Measurements from ENCODE around the gene MYPN.
"Not testable (repeated sequence)": the region's sequence is repeated elsewhere in the genome, so short reads cannot be mapped to it uniquely, and the experiment has no call there.

The MYPN gene

GRCh38 chr10:68155615-68156210, 46.4 kb downstream of the MYPN start:
- H3K9ac ChIP-seq (ENCODE audit: low read length), result no peak overlapping the region
- H3K27me3 ChIP-seq (replicated peaks; ENCODE audit: control insufficient read depth, insufficient read depth, low read length), result no peaks in the 10 kb centered on the region
- peak; percentile 27 for DNase-seq (ENCODE audit: low read depth)
- no peaks in the 10 kb centered on the region for H3K36me3 ChIP-seq (ENCODE audit: control insufficient read depth, insufficient read depth, low read length, severe bottlenecking)
- no peak overlapping the region for H3K4me3 ChIP-seq (ENCODE audit: low read length)
- no peaks in the 10 kb centered on the region for H3K9me3 ChIP-seq (ENCODE audit: control insufficient read depth, low read length)
- peaks cover 39% of the 10 kb centered on the region for H3K4me1 ChIP-seq (ENCODE audit: control insufficient read depth, insufficient read depth, low read length)

GRCh38 chr10:68156373-68157185, 47.3 kb downstream of the MYPN start:
- DNase-seq (ENCODE audit: low read depth), result peak; percentile 88
- Histone ChIP-seq H3K9me3 (ENCODE audit: control insufficient read depth, low read length) (no peaks in the 10 kb centered on the region), H3K4me3 (ENCODE audit: low read length) (no peak overlapping the region), H3K27me3 (replicated peaks; ENCODE audit: control insufficient read depth, insufficient read depth, low read length) (no peaks in the 10 kb centered on the region), H3K4me1 (ENCODE audit: control insufficient read depth, insufficient read depth, low read length) (peaks cover 39% of the 10 kb centered on the region), H3K36me3 (ENCODE audit: control insufficient read depth, insufficient read depth, low read length, severe bottlenecking) (no peaks in the 10 kb centered on the region), H3K9ac (ENCODE audit: low read length) (peak overlapping the region; percentile 45)

- DNase-seq (ENCODE audit: low read depth); H3K4me3 ChIP-seq (ENCODE audit: low read length); H3K9me3 ChIP-seq (ENCODE audit: control insufficient read depth, low read length); H3K36me3 ChIP-seq (ENCODE audit: control insufficient read depth, insufficient read depth, low read length, severe bottlenecking); H3K27me3 ChIP-seq (replicated peaks; ENCODE audit: control insufficient read depth, insufficient read depth, low read length); H3K9ac ChIP-seq (ENCODE audit: low read length): not testable (repeated sequence)
- peaks cover 39% of the 10 kb centered on the region for H3K4me1 ChIP-seq (ENCODE audit: control insufficient read depth, insufficient read depth, low read length)
Measured at GRCh38 chr10:68157522-68157921, 48.2 kb downstream of the MYPN start.

GRCh38 chr10:68158031-68158430, 48.7 kb downstream of the MYPN start:
- Histone ChIP-seq H3K36me3 (ENCODE audit: control insufficient read depth, insufficient read depth, low read length, severe bottlenecking) (no peaks in the 10 kb centered on the region), H3K27me3 (replicated peaks; ENCODE audit: control insufficient read depth, insufficient read depth, low read length) (no peaks in the 10 kb centered on the region), H3K9ac (ENCODE audit: low read length) (no peak overlapping the region), H3K4me1 (ENCODE audit: control insufficient read depth, insufficient read depth, low read length) (peaks cover 38% of the 10 kb centered on the region), H3K4me3 (ENCODE audit: low read length) (no peak overlapping the region), H3K9me3 (ENCODE audit: control insufficient read depth, low read length) (no peaks in the 10 kb centered on the region)
- no peak for DNase-seq (ENCODE audit: low read depth)

DNA sequence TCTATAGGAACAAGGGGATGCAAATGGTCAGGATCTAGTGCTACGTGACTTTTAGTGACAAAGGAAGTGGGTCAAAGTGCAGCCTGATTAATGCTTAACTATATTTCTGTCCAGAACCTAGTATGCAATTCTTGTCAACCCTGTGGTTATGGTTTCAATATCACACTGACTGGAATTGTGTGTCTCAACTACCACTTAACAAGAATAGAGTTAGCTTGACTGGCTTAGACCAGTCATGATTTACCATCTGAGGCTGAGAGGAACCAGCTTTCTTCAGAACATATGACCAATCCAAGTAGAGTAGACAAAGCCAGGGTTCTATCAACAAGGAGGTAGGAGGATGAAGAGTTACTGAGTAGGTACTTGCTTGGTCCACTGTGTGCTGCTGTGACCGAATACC, 54.4 kb downstream of the MYPN start:
- no peaks in the 10 kb centered on the region for H3K4me1 ChIP-seq (ENCODE audit: control insufficient read depth, insufficient read depth, low read length)
- no peaks in the 10 kb centered on the region for H3K36me3 ChIP-seq (ENCODE audit: control insufficient read depth, insufficient read depth, low read length, severe bottlenecking)
- H3K4me3 ChIP-seq (ENCODE audit: low read length), result no peak overlapping the region
- H3K27me3 ChIP-seq (replicated peaks; ENCODE audit: control insufficient read depth, insufficient read depth, low read length), result no peaks in the 10 kb centered on the region
- H3K9me3 ChIP-seq (ENCODE audit: control insufficient read depth, low read length), result no peaks in the 10 kb centered on the region
- DNase-seq (ENCODE audit: low read depth), result no peak
- no peak overlapping the region for H3K9ac ChIP-seq (ENCODE audit: low read length)

DNA sequence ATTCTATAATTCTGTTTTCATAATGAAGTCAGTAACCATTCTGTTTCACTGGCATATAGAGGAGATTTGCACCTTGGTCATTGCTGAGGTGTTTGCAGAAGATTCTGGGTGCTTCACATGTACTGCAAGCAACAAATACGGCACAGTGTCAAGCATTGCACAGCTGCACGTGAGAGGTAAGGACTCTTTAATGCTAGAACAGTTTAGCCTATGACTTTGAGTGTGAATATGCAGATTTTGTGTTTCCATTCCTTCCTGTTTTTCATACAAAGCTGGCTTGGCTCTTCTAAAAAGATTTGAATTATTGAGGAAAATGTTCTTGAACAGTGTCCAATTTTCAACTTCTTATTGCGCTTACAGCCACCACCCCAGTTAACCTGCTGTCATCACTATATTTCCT, 56.4 kb downstream of the MYPN start:
- no peaks in the 10 kb centered on the region for H3K4me1 ChIP-seq (ENCODE audit: control insufficient read depth, insufficient read depth, low read length)
- no peaks in the 10 kb centered on the region for H3K36me3 ChIP-seq (ENCODE audit: control insufficient read depth, insufficient read depth, low read length, severe bottlenecking)
- H3K27me3 ChIP-seq (replicated peaks; ENCODE audit: control insufficient read depth, insufficient read depth, low read length), result no peaks in the 10 kb centered on the region
- H3K9ac ChIP-seq (ENCODE audit: low read length), result no peak overlapping the region
- H3K4me3 ChIP-seq (ENCODE audit: low read length), result no peak overlapping the region
- no peak for DNase-seq (ENCODE audit: low read depth)
- no peaks in the 10 kb centered on the region for H3K9me3 ChIP-seq (ENCODE audit: control insufficient read depth, low read length)

DNA sequence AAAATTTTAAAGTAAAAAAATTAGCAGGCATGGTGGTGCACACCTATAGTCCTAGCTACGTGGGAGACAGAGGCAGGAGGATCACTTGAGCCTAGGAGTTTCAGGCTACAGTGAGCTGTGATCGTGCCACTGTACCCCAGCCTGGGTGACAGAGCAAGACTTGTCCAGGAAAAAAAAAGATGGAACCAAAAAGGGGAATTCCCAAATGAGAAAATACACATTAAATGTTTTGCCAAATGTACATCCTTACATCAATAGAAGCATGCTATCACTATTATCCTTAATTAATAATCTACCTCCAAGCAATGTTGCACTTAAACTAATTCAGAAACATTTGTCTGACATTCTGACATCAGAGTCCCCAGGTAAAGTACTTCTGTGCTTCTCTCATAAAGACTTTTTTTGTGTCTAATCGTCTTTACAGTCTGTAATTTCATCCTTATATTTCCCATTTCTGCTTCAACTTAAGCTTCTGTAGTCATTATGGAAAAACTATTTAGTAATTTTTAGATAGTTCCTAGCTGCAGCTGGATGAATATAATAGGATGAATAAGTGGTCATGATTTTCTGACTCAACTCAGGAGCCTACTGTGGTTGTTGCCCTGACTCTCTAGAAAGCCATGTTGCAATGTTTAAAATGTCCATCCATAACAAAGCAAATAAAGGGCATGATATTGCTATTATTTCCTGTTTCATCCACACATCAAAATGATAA, 57.7 kb downstream of the MYPN start:
- H3K4me1 ChIP-seq (ENCODE audit: control insufficient read depth, insufficient read depth, low read length), result no peaks in the 10 kb centered on the region
- no peaks in the 10 kb centered on the region for H3K27me3 ChIP-seq (replicated peaks; ENCODE audit: control insufficient read depth, insufficient read depth, low read length)
- H3K9ac ChIP-seq (ENCODE audit: low read length), result no peak overlapping the region
- H3K4me3 ChIP-seq (ENCODE audit: low read length), result no peak overlapping the region
- H3K9me3 ChIP-seq (ENCODE audit: control insufficient read depth, low read length), result no peaks in the 10 kb centered on the region
- peak; percentile 26 for DNase-seq (ENCODE audit: low read depth)
- no peaks in the 10 kb centered on the region for H3K36me3 ChIP-seq (ENCODE audit: control insufficient read depth, insufficient read depth, low read length, severe bottlenecking)

GRCh38 chr10:68167586-68168189, 58.4 kb downstream of the MYPN start:
- no peaks in the 10 kb centered on the region for H3K27me3 ChIP-seq (replicated peaks; ENCODE audit: control insufficient read depth, insufficient read depth, low read length)
- H3K9ac ChIP-seq (ENCODE audit: low read length), result no peak overlapping the region
- DNase-seq (ENCODE audit: low read depth), result no peak
- no peaks in the 10 kb centered on the region for H3K9me3 ChIP-seq (ENCODE audit: control insufficient read depth, low read length)
- no peak overlapping the region for H3K4me3 ChIP-seq (ENCODE audit: low read length)
- no peaks in the 10 kb centered on the region for H3K36me3 ChIP-seq (ENCODE audit: control insufficient read depth, insufficient read depth, low read length, severe bottlenecking)
- no peaks in the 10 kb centered on the region for H3K4me1 ChIP-seq (ENCODE audit: control insufficient read depth, insufficient read depth, low read length)

DNA sequence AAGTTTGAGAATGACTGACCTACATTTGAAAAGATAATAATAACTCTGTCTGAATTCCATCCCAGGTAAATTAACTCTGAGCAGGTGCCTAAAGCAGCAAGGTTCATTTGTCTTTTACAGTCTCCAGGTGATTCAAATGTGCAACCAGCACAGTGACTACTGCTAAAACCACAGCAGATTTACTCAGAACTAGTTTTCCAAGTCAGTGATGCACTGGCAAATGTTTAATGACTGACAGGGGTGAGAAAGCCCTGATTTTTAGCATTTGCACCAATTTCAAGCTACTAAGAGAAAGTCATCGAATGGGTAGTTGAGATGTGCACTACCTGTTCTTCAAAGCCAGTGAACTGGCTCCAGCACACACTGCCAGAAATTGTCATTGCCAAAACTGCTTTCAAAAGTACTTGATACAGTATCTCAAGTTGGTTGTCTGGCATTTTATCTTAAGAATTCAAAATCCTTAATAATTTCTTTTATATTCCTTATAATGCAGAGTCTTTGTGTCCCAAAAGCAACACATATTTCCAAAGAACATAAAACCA, 62.3 kb downstream of the MYPN start:
- no peaks in the 10 kb centered on the region for H3K9me3 ChIP-seq (ENCODE audit: control insufficient read depth, low read length)
- H3K4me3 ChIP-seq (ENCODE audit: low read length), result no peak overlapping the region
- DNase-seq (ENCODE audit: low read depth), result no peak
- H3K36me3 ChIP-seq (ENCODE audit: control insufficient read depth, insufficient read depth, low read length, severe bottlenecking), result no peaks in the 10 kb centered on the region
- H3K9ac ChIP-seq (ENCODE audit: low read length), result no peak overlapping the region
- H3K27me3 ChIP-seq (replicated peaks; ENCODE audit: control insufficient read depth, insufficient read depth, low read length), result no peaks in the 10 kb centered on the region
- peaks cover 4% of the 10 kb centered on the region for H3K4me1 ChIP-seq (ENCODE audit: control insufficient read depth, insufficient read depth, low read length)

GRCh38 chr10:68172324-68172723, 63.0 kb downstream of the MYPN start:
- peaks cover 4% of the 10 kb centered on the region for H3K4me1 ChIP-seq (ENCODE audit: control insufficient read depth, insufficient read depth, low read length)
- no peaks in the 10 kb centered on the region for H3K27me3 ChIP-seq (replicated peaks; ENCODE audit: control insufficient read depth, insufficient read depth, low read length)
- no peaks in the 10 kb centered on the region for H3K36me3 ChIP-seq (ENCODE audit: control insufficient read depth, insufficient read depth, low read length, severe bottlenecking)
- no peak overlapping the region for H3K4me3 ChIP-seq (ENCODE audit: low read length)
- no peak overlapping the region for H3K9ac ChIP-seq (ENCODE audit: low read length)
- DNase-seq (ENCODE audit: low read depth), result no peak
- no peaks in the 10 kb centered on the region for H3K9me3 ChIP-seq (ENCODE audit: control insufficient read depth, low read length)

DNA sequence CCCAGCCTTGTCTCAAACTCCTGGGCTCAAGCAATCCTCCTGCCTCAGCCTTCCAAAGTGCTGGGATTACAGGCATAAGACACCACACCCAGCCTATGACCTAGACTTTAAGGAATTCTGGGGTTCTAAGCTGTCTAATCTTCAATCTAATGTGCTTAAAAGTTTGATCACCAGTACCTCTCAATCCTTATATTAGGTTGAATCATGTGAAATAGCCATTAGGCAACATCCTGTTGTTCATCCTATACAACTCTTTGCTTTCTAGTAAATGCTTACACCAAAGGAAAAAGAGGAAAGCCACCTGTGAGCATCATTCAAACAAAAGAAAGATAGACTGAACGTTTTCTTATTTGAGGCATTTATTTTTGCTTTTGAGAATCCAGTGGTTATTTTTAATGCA, 66.7 kb downstream of the MYPN start:
- no peak for DNase-seq (ENCODE audit: low read depth)
- no peaks in the 10 kb centered on the region for H3K27me3 ChIP-seq (replicated peaks; ENCODE audit: control insufficient read depth, insufficient read depth, low read length)

More for the DNA sequence above, 66.7 kb downstream of the MYPN start:
- Histone ChIP-seq H3K9ac (ENCODE audit: low read length) (no peak overlapping the region), H3K36me3 (ENCODE audit: control insufficient read depth, insufficient read depth, low read length, severe bottlenecking) (no peaks in the 10 kb centered on the region), H3K9me3 (ENCODE audit: control insufficient read depth, low read length) (no peaks in the 10 kb centered on the region), H3K4me1 (ENCODE audit: control insufficient read depth, insufficient read depth, low read length) (peaks cover 4% of the 10 kb centered on the region), H3K4me3 (ENCODE audit: low read length) (no peak overlapping the region)

Measured in adipocyte (in vitro differentiated cells).